DMS114 treated with DMSO at 0.1 percent for 48 hours (cell line): Measurements from ENCODE around the gene MPPED1.

Experiments used
- DNase-seq: peaks from one replicate; lab custom pipeline; 2025; ENCODE audit not compliant: unreplicated experiment; lab: John Stamatoyannopoulos, UW

The MPPED1 gene

GRCh38 chr22:43428521-43428920, 16.7 kb downstream of the MPPED1 start:
- DNase-seq, result no peak

- no peak for DNase-seq
Measured at GRCh38 chr22:43429426-43429825, 17.6 kb downstream of the MPPED1 start.

- no peak for DNase-seq
Measured at GRCh38 chr22:43431808-43432554, 20.2 kb downstream of the MPPED1 start.

- DNase-seq, result no peak
Measured at GRCh38 chr22:43432883-43433415, 21.1 kb downstream of the MPPED1 start.

- no peak for DNase-seq
Measured at GRCh38 chr22:43433451-43434274, 21.8 kb downstream of the MPPED1 start.

- DNase-seq, result no peak
Measured at GRCh38 chr22:43434275-43434927, 22.6 kb downstream of the MPPED1 start.

GRCh38 chr22:43434928-43435311, 23.1 kb downstream of the MPPED1 start:
- no peak for DNase-seq

GRCh38 chr22:43435851-43436811, 24.3 kb downstream of the MPPED1 start:
- DNase-seq, result no peak

GRCh38 chr22:43436868-43437267, 25.1 kb downstream of the MPPED1 start:
- DNase-seq, result no peak

GRCh38 chr22:43437871-43438475, 26.2 kb downstream of the MPPED1 start:
- no peak for DNase-seq

GRCh38 chr22:43438666-43439347, 27.0 kb downstream of the MPPED1 start:
- no peak for DNase-seq

- DNase-seq, result no peak
Measured at GRCh38 chr22:43439368-43440103, 27.7 kb downstream of the MPPED1 start.

- no peak for DNase-seq
Measured at GRCh38 chr22:43440104-43440387, 28.2 kb downstream of the MPPED1 start.

GRCh38 chr22:43440556-43440955, 28.7 kb downstream of the MPPED1 start:
- no peak for DNase-seq

- no peak for DNase-seq
Measured at GRCh38 chr22:43441216-43441615, 29.4 kb downstream of the MPPED1 start.

- DNase-seq, result no peak
Measured at GRCh38 chr22:43441751-43442150, 29.9 kb downstream of the MPPED1 start.

- DNase-seq, result no peak
Measured at GRCh38 chr22:43442386-43443151, 30.8 kb downstream of the MPPED1 start.

- DNase-seq, result no peak
Measured at GRCh38 chr22:43443152-43443471, 31.3 kb downstream of the MPPED1 start.
